Mucosa of descending colon (tissue), 3 donors: ENCODE data around the gene PGAM1. TPM values are rescaled to one million over a fixed set of nuclear protein-coding genes. Genes with fewer than 3 reads are reported as not detected.

ENCODE experiments used
- ATAC-seq: fragments of 200-7000 bp; cut with Tn5 transposase; one replicate; pipeline ENCODE4 v1.9.1; 2020; ENCODE audit warnings: mild to moderate bottlenecking, moderate library complexity
- DNase-seq, 3 donors: peaks; one replicate each; pipeline ENCODE4 v3.0.0-alpha.2; 2020
- H3K36me3 ChIP-seq: fragments of 200-600 bp; one replicate; pipeline ENCODE4 v1.8.0; 2021; ENCODE audit warnings: low read depth, mild to moderate bottlenecking
- H3K4me1 ChIP-seq: fragments of 200-600 bp; one replicate; pipeline ENCODE4 v1.8.0; 2021; ENCODE audit warnings: low read depth, mild to moderate bottlenecking
- H3K4me3 ChIP-seq: fragments of 200-600 bp; one replicate; pipeline ENCODE4 v1.8.0; 2021; ENCODE audit warnings: mild to moderate bottlenecking
- H3K9me3 ChIP-seq: fragments of 200-600 bp; one replicate; pipeline ENCODE4 v1.8.0; 2021; ENCODE audit warnings: mild to moderate bottlenecking
- intact Hi-C, 2 donors: fragments of 100-400 bp; cut with DNase I in 1 of 2; cut with micrococcal nuclease in 1 of 2; formaldehyde crosslinking; loops; one replicate each; pipeline versions ENCODE4 v1.11.0 to v1.11.1; 2022; cut with DNase I, micrococcal nuclease
- total RNA-seq, 3 donors: library from RNA; stranded (reverse); fragmentation: NEBNext Ultra II Directional in 2 of 3; extraction: Animal tissue kit (Norgen Biotek cat#: 25700) in 2 of 3; gene quantifications; one replicate each; pipeline versions ENCODE4 v1.2.1 to v1.2.4, GENCODE V29; 2021 to 2023
- TF ChIP-seq, protein P1 (sequence below): fragments of 200-600 bp; IDR thresholded peaks from one replicate; pipeline ENCODE4 v1.8.0; 2022; ENCODE audit warnings: antibody characterized with exemption, mild to moderate bottlenecking
- donor health status: DM: no; HTN: no; CAD: no; lungs with moderate emphysema.
- donor health status: DM: no; HTN: no; CAD: no.
- donor health status: DM: no; HTN: yes; CAD: no.

The PGAM1 gene
- total RNA-seq, 3 donors from 2014 or later: 173 to 244 (median 186) TPM

DNA sequence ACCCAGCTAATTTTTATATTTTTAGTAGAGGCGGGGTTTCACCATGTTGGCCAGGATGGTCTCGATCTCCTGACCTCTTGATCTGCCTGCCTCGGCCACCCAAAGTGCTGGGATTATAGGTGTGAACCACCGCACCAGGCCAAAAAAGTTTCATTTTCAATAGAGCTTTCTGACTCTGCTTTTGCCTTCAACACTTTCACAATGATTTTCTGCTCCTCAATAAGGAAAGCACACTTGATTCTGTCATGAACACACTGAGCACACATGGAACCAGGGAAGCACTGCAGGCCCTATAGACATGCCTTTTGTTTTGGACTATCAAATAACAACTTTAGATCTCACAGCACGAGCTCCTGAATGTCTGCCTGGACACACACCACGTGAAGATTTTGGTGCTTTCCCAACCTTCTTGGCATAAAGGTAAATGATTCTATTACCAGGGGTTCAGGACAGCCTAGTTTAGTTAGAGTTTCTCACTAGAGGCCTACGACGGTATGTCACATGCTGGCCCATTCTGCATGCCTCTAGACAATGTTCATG is 32.9 kb upstream of the PGAM1 start:
- peaks cover 3% of the 10 kb centered on the region for H3K36me3 ChIP-seq
- no peak overlapping the region for H3K4me3 ChIP-seq
- ATAC-seq (no peak), DNase-seq (no peak)
- H3K9me3 ChIP-seq: no peaks in the 10 kb centered on the region
- intact Hi-C loops: no loop called here
- TF ChIP-seq, protein P1, sequence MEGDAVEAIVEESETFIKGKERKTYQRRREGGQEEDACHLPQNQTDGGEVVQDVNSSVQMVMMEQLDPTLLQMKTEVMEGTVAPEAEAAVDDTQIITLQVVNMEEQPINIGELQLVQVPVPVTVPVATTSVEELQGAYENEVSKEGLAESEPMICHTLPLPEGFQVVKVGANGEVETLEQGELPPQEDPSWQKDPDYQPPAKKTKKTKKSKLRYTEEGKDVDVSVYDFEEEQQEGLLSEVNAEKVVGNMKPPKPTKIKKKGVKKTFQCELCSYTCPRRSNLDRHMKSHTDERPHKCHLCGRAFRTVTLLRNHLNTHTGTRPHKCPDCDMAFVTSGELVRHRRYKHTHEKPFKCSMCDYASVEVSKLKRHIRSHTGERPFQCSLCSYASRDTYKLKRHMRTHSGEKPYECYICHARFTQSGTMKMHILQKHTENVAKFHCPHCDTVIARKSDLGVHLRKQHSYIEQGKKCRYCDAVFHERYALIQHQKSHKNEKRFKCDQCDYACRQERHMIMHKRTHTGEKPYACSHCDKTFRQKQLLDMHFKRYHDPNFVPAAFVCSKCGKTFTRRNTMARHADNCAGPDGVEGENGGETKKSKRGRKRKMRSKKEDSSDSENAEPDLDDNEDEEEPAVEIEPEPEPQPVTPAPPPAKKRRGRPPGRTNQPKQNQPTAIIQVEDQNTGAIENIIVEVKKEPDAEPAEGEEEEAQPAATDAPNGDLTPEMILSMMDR: no peak
- H3K4me1 ChIP-seq: no peaks in the 10 kb centered on the region

DNA sequence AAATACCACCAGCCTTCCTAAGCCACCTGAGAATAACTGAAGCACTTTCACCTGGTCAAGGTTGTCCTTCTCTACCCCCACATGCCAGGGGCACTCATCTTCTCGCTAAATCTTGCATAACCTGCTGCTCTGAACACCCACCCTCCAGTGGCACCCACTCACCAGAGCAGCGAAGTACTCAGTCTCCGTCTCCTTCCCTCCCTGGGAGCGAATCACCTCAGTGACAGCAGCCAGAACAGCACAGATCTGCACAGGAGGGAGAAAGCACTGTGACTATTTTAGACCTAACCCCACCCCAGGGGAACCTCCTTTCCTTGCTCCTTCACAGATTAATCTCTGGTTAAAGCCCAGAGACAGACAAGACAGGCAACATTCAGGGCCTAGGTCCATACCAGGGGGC is 29.9 kb upstream of the PGAM1 start:
- DNase-seq (no peak), ATAC-seq (no peak)
- intact Hi-C loops: no loop called here
- Histone ChIP-seq H3K9me3 (no peaks in the 10 kb centered on the region), H3K36me3 (no peaks in the 10 kb centered on the region), H3K4me3 (no peak overlapping the region), H3K4me1 (peaks cover 11% of the 10 kb centered on the region)
- TF ChIP-seq, protein P1: no peak

DNA sequence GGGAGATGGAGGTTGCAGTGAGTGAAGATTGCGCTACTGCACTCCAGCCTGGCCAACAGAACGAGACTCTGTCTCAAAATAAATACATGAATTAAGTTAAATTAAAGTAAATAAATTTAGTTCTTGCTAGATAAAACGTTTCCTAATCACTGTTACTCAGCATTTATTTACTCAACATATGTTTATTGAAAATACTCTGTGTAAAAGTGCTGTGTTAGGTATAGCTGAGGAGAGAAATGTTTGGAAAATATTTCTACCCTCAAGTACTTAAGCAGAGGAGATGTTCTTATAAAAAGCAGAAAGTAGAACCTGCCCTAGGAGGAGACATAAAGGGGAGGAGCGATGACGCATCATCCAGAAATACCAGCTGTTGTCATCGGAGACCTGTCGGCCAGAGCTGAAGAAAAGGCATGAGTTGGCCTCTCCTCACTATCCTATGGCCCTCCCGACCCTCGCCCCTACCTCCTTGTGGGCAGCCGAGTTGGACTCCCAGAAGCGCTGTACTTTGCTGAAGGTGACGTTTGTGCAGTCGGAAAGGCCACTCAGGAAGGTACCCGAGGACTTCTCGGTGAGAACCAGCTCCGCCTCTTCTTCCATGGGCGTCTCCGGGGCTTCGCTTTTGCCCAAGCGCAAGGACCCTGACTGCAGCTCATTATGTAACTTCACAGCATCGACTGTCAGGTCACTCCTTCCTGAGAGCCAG is 26.0 kb upstream of the PGAM1 start:
- no peaks in the 10 kb centered on the region for H3K9me3 ChIP-seq
- TF ChIP-seq, protein P1: no peak
- ATAC-seq (peak; percentile 74), DNase-seq (peak; percentile 53 to 68 (median 61))
- no peaks in the 10 kb centered on the region for H3K36me3 ChIP-seq
- intact Hi-C loops: no loop called here
- H3K4me1 ChIP-seq: peaks cover 14% of the 10 kb centered on the region
- no peak overlapping the region for H3K4me3 ChIP-seq

DNA sequence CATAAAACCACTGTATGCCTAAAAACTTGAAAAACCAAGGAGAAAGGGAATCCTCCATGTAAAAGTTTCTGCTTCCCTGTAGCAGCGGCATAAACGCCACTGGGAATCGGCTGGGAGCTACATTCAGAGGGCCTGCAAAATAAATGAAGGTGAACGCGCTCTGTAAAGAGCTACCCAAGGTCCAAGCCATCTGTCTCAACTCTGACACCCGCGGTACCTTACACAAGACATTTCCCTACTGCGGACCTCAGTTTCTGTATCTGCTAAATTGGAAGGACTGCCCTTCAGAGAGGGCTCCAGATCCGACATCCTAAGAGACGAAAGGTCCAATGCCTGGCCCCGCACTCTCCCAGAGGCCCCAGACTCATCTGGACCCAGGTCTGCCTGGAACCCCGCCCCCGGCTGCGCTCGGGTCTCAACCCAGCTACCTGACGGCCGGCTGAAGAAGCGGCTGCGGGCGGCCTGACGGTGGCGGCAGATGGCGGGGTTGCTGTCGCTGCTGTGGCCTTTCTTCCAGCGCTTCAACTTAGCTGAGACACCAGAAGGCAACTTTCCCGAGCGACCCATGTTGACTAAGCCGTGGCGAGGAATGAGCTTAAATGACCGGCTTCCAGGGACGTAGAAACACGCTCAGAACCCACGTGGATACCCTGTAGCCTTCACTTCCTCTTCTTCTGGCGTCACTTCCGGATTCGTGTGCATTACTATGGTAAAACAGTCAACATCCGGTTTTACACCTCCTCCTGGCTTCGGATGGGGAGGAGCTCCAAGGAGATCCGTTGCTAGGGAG is 25.1 kb upstream of the PGAM1 start, which contains the start of gene RRP12:
TSS of gene RRP12 (minus strand) at position 676 of the 790 bp plus-strand sequence. CDS start at position 567, 109 bp downstream.
- Histone ChIP-seq H3K4me1 (peaks cover 14% of the 10 kb centered on the region), H3K9me3 (no peaks in the 10 kb centered on the region), H3K4me3 (peak within 1 kb of the TSS; percentile 60), H3K36me3 (no peaks in the 10 kb centered on the region)
- intact Hi-C loops: no loop called here
- ATAC-seq (peak; percentile 99), DNase-seq (peak; percentile 67 to 95 (median 74))
- TF ChIP-seq, protein P1: no peak

DNA sequence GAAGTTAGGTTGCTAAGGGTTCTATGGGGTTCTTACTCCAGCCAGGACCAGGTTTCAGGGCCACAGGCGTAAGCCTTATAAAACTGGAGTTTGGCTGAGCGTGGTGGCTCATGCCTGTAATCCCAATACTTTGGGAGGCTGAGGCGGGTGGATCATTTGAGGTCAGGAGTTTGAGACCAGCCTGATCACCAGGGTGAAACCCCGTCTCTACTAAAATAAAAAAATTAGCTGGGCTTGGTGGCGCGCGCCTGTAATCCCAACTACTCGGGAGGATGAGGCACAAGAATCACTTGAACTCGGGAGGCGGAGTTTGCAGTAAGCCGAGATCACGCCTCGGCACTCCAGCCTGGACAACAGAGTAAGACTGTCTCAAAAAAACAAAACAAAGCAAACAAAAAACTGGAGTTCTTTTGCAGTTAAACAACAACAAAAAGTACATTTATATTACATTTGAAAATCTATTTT is 24.5 kb upstream of the PGAM1 start:
- H3K4me3 ChIP-seq: no peak overlapping the region
- TF ChIP-seq, protein P1: no peak
- peaks cover 14% of the 10 kb centered on the region for H3K4me1 ChIP-seq
- no peaks in the 10 kb centered on the region for H3K9me3 ChIP-seq
- intact Hi-C loops: no loop called here
- DNase-seq (no peak), ATAC-seq (no peak)
- no peaks in the 10 kb centered on the region for H3K36me3 ChIP-seq
